Hippocampal formation (tissue), 2 donors: Measurements from ENCODE around the gene SLC35G2.
"Not testable (repeated sequence)": the region's sequence is repeated elsewhere in the genome, so short reads cannot be mapped to it uniquely, and the experiment has no call there.

Experiments
- DNase-seq, 2 donors: peaks; one replicate each; lab custom pipeline; 2025; lab: John Stamatoyannopoulos, UW

Gene SLC35G2

GRCh38 chr3:136818769-136819391 lies at the start of gene SLC35G2:
Gene SLC35G2 (plus strand): TSS chr3:136819126. CDS start chr3:136854461, 35,335 bp downstream.
- DNase-seq = peak in 1 of 2 donors; percentile 24

GRCh38 chr3:136772709-136773108 lies 46.2 kb upstream of the SLC35G2 start:
- DNase-seq = no peak

- no peak for DNase-seq
These were observed 40.1 kb upstream of the SLC35G2 start for GRCh38 chr3:136778865-136779264.

GRCh38 chr3:136780741-136781140 lies 38.2 kb upstream of the SLC35G2 start:
- DNase-seq = no peak

- no peak for DNase-seq
These were observed 35.2 kb upstream of the SLC35G2 start for GRCh38 chr3:136783708-136784191.

GRCh38 chr3:136787349-136787748 lies 31.6 kb upstream of the SLC35G2 start:
- DNase-seq = no peak

- no peak for DNase-seq
These were observed 30.8 kb upstream of the SLC35G2 start for GRCh38 chr3:136788154-136788553.

GRCh38 chr3:136789976-136790375 lies 28.9 kb upstream of the SLC35G2 start:
- no peak for DNase-seq

- DNase-seq = no peak
These were observed 28.1 kb upstream of the SLC35G2 start for GRCh38 chr3:136790786-136791185.

GRCh38 chr3:136792556-136793330 lies 26.2 kb upstream of the SLC35G2 start:
- DNase-seq = no peak

- DNase-seq = not testable (repeated sequence)
These were observed 17.8 kb upstream of the SLC35G2 start for GRCh38 chr3:136801146-136801545.

- DNase-seq = no peak
These were observed 16.4 kb upstream of the SLC35G2 start for GRCh38 chr3:136802481-136802996.

GRCh38 chr3:136804141-136804540 lies 14.8 kb upstream of the SLC35G2 start:
- no peak for DNase-seq

GRCh38 chr3:136804813-136805212 lies 14.1 kb upstream of the SLC35G2 start:
- no peak for DNase-seq

GRCh38 chr3:136805795-136806194 lies 13.1 kb upstream of the SLC35G2 start:
- DNase-seq = no peak

- no peak for DNase-seq
These were observed 7.2 kb upstream of the SLC35G2 start for GRCh38 chr3:136811701-136812100.

GRCh38 chr3:136817448-136817847 lies 1.5 kb upstream of the SLC35G2 start:
- DNase-seq = no peak

- no peak for DNase-seq
These were observed 646 bp upstream of the SLC35G2 start for GRCh38 chr3:136818191-136818768.

GRCh38 chr3:136819392-136819730 lies 435 bp downstream of the SLC35G2 start:
- no peak for DNase-seq

- no peak for DNase-seq
These were observed 1.1 kb downstream of the SLC35G2 start for GRCh38 chr3:136819731-136820679.

- no peak for DNase-seq
These were observed 12.5 kb downstream of the SLC35G2 start for GRCh38 chr3:136831461-136831860.
